ENCODE results near the gene PRPF8.

Gene PRPF8

DNA sequence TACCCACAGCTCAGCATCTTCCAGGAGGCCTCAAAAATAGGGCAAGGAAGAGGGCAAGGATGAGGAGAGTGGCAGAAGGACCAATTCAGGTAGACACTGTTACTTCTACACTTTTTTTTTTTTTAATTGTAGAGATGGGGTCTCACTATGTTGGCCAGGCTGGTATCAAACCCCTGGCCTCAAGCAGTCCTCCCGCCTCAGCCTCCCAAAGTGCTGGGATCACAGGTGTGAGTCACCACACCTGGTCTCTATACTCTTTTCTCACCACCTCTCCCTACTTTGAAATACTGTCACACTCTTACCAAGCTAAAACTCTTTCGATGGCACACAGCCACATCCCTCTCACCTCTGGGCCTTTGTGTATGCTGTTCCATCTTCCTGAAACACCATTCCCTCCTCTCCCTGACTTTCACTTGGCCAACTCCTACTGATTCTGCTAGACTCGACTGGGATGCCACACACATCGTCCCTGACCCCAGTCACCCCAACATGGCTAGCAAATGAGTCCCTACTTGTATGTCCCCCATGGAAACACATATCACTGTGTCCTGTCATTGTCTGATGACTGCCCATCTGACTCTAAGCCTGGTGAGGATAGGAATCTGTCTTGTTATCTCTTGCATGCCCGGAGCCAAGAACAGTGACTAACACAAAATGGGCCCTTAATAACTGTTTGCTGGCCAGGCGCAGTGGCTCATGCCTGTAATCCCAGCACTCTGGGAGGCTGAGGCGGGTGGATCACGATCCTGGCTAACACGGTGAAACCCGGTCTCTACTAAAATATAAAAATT, 48.8 kb downstream of the PRPF8 start:
- in situ Hi-C loops (cut with MboI; ENCODE audit: low pct_unique_long_range_greater_than_20kb, low sequenced_read_pairs, unreplicated experiment): loop anchor here (10.0 kb wide), 1 partner anchor 61 kb away; no protein-coding TSS in a partner anchor
- DNase-seq (ENCODE audit: low spot score): no peak
- TF ChIP-seq CTCF (IDR thresholded peaks at IDR 0.05; ENCODE audit: extremely low read depth, insufficient read depth, missing control alignments): no peak

- TF ChIP-seq CTCF (IDR thresholded peaks at IDR 0.05; ENCODE audit: extremely low read depth, insufficient read depth, missing control alignments): no peak
- in situ Hi-C loops (cut with MboI; ENCODE audit: low pct_unique_long_range_greater_than_20kb, low sequenced_read_pairs, unreplicated experiment): loop anchor here (10.0 kb wide), 1 partner anchor 60 kb away; no protein-coding TSS in a partner anchor
- DNase-seq (ENCODE audit: low spot score): no peak
Observed at GRCh38 chr17:1634841-1635650, 49.6 kb downstream of the PRPF8 start.

GRCh38 chr17:1630662-1631061, 54.0 kb downstream of the PRPF8 start:
- no peak for TF ChIP-seq CTCF (IDR thresholded peaks at IDR 0.05; ENCODE audit: extremely low read depth, insufficient read depth, missing control alignments)
- in situ Hi-C loops (cut with MboI; ENCODE audit: low pct_unique_long_range_greater_than_20kb, low sequenced_read_pairs, unreplicated experiment): loop anchor here (10.0 kb wide), 1 partner anchor 56 kb away; no protein-coding TSS in a partner anchor
- no peak for DNase-seq (ENCODE audit: low spot score)

- TF ChIP-seq CTCF (IDR thresholded peaks at IDR 0.05; ENCODE audit: extremely low read depth, insufficient read depth, missing control alignments): peak; percentile 88
- DNase-seq (ENCODE audit: low spot score): peak; percentile 83
- in situ Hi-C loops (cut with MboI; ENCODE audit: low pct_unique_long_range_greater_than_20kb, low sequenced_read_pairs, unreplicated experiment): loop anchor here (10.0 kb wide), 1 partner anchor 55 kb away; no protein-coding TSS in a partner anchor
Observed at GRCh38 chr17:1629504-1630310, 55.0 kb downstream of the PRPF8 start.

GRCh38 chr17:1628856-1629503, 55.7 kb downstream of the PRPF8 start:
- in situ Hi-C loops (cut with MboI; ENCODE audit: low pct_unique_long_range_greater_than_20kb, low sequenced_read_pairs, unreplicated experiment): no loop called here
- DNase-seq (ENCODE audit: low spot score): peak; percentile 99
- TF ChIP-seq CTCF (IDR thresholded peaks at IDR 0.05; ENCODE audit: extremely low read depth, insufficient read depth, missing control alignments): peak; percentile 49

All from GM13977 (cell line).